TTC549 (cell line): ENCODE results near the gene CHAF1A.

Experiments
- FAIRE-seq: peaks from 2 replicates; lab custom pipeline; 2012; peaks lifted over from hg19 to GRCh38; lab: Jason Lieb, UNC

CHAF1A gene

GRCh38 chr19:4441994-4442818, 39.8 kb downstream of the CHAF1A start:
- FAIRE-seq: no peak

GRCh38 chr19:4442819-4443146, 40.3 kb downstream of the CHAF1A start:
- FAIRE-seq: no peak

DNA sequence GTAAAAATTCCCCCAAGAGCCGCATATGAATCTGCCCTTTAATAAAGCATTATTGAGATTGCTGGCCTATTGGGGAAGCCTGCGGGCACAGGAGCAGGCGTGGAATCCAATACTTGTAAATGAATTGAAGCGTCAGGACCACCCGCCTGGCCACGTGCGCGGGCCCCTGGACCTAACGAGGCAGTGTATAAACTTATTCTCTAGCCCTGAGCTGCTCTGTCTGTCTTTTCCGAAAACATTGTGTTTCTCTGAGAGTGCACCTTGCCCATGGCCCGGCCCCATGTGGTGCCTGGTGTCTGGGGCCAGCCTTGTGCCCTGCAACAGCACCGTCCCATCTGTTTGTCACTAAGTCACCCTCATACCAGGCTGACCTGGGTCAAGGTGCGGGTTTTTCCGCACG, 40.7 kb downstream of the CHAF1A start:
- FAIRE-seq: no peak

DNA sequence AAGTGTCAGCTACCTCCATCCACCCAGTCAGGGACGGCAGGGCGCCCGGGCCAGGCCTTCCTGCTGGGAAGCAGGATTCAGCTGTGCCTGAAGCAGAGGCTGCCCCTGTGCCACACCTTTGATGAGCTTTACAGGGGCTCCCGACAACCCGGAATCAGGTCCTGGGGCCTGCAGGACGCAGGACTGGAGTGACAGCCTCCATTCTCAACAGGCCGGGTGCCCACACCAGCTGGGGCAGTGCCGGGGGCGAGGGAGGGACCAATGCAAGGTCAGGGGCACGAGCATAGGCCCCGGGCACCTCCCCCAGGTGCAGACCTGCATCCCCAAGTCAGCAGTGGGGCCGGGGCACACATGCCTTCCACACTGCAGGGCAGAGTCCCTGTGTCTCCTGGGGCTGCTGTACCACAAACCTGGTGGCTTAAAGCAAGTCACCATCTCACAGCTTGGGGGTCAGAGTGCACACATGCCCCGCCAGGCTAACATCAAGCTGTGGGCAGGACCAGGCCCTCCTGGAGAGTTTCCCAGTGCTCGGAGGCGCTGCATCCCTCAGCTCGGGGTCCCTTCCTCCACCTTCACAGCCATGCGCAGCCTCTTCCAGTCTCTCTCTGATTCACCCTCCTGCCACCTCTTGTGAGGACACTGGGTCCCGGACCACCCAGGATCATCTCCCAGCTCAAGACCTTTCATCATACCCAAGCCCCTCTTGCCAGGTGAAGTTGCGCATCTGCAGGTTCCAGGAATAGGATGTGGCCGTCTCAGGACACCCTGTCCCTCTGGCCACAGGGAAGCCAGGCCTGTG, 41.7 kb downstream of the CHAF1A start:
- no peak for FAIRE-seq

DNA sequence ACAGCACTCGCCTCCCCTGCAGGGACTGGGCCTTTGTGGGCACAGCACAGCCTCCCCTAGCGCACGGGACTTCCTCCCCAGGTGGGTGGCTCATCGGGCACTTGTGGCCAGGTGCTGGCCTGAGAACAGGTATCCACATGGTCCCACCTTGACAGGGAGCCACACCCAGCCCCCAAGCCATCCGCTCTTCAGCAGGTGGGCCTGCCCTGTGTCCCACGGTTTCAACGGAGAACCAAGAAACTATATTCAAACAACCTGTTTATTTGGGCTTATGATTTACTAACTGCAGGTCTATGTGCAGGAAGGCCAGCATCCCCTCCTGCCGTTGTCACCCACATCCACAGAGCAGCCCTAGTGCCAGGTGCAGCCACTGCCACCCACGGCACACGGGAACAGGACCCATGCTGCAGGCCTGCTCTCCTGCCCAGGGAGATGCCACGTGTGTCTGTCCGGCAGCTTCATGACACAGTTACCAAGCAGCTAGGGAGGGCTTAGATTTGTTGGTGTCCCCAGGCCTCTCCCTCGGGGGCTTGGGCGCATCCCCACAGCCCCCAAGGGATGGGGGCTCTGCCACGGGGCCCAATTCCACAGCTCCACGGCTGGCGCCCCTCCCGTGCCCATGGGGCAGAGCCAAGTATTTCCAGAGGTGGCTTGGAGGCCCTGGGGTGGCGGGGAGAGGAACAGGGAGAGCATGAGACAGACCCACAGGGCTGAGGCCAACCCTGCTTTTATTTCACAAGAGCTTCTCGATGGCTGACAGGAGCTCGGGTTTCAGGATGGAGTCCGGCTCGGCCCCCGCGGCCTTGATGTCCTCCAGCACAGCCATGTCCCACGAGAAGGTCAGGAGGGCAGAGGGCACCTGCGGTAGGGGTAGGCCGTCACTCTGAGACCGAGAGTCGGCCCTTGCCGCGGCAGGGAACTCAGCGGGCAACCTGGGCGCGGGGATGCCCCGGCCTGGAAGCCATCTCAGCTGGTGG, 42.6 kb downstream of the CHAF1A start:
- no peak for FAIRE-seq

- no peak for FAIRE-seq
These were observed 43.7 kb downstream of the CHAF1A start for GRCh38 chr19:4445963-4446703.

GRCh38 chr19:4446704-4447200, 44.3 kb downstream of the CHAF1A start:
- no peak for FAIRE-seq

DNA sequence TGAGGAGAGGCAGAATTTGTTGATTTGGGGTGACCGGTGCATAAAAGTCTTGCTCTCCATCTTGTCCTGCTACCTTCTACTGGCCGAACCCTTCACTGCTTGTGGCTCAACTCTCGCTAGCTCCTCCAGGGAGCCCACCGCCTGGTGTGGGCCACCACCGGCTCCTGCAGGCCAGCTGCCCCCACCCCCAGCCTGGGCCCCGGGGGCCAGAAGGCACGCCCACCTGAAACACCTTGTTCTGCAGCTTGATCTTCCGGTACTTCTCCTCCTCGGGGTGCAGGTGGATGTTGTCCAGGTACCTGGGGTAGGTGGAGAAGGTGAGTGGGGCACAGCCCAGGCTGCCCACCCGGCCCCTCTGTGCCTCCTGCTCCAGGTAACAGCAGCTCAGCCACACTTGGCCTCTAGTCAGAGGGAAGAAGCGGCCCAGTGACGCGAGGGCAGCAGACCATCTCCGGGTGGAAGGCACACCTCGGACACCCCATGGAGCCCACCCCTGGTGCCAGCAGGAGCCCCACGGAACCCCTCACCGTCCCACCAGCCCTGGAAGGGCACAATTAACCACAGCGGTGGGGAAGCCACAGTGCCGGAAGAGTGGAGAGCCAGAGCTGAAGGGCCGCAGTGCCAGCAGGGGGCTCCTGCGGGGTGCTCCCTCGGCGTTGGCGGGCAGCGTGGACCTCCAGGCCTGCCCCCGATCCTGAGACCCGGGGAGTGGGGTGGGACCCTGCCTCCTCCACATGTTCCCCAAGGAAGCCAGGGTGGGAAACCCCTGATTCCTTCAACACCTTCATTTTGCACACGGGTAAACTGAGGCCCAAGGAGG, 45.1 kb downstream of the CHAF1A start:
- FAIRE-seq: no peak

GRCh38 chr19:4448147-4448985, 45.9 kb downstream of the CHAF1A start:
- FAIRE-seq: no peak

DNA sequence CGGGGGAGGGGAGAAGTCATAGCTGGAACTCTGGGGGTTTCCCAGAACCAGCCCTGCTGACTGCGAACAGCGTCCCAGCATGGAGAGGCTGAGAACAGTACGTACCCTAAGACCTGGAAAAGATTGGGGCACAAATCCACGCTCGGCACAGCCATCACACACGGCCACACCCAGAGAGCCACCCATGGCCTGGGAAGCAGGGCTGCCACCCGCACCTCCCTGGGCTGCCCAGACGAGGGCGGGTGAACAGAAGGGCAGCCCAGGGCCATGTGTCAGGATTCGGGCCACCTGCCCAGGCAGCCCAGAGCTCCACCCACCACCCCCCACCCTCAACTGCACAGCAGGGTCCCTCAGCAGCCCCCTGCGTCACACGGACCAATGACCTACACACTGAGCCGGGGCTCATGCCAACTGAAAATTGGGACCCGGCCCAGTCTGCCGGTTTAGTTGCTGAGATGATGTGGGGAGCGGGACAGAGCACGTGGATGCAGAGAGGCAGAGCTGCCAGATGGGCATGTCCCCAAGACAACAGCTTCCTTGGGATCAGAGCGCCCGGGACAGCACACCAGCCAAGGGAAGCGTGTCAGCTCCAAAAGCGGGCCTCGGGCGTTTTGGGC, 46.7 kb downstream of the CHAF1A start:
- no peak for FAIRE-seq

GRCh38 chr19:4449639-4450028, 47.2 kb downstream of the CHAF1A start:
- no peak for FAIRE-seq

DNA sequence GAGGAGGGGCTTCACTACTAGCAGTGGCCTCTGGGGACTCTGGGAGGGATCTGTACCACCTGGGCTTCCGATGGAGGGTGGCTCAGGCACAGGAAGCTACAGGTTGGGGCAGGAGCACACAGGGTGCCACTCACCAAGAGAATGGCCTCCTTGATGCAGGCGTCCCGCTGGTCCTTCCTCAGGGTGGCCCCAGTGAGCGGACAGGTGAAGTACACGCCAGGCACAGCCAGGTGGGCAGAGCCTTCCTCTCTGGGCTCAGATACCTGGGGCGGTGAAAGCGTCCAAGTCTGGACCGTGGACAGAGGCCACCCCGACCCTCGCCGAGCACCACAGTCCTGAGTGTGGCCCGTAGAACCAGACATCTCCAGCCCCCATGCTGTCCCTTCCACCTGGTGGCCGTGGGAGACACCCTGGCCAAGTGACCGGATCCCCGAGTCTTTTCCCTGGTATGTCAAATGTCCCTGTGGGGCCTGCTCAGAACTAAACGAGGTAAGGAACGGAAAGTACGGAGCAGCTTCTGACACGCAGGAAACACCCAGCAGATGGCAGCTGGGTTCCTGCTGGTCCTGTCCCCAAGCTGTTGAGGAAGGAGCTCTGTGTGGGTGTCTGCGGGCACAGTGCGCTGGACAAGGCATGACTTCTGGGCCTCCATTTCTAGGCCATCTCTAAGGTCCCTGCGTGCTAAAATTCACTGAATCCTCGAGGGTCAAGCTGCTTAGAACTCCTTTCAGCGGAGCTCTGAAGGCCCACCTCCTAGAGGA, 50.0 kb downstream of the CHAF1A start:
- FAIRE-seq: no peak

DNA sequence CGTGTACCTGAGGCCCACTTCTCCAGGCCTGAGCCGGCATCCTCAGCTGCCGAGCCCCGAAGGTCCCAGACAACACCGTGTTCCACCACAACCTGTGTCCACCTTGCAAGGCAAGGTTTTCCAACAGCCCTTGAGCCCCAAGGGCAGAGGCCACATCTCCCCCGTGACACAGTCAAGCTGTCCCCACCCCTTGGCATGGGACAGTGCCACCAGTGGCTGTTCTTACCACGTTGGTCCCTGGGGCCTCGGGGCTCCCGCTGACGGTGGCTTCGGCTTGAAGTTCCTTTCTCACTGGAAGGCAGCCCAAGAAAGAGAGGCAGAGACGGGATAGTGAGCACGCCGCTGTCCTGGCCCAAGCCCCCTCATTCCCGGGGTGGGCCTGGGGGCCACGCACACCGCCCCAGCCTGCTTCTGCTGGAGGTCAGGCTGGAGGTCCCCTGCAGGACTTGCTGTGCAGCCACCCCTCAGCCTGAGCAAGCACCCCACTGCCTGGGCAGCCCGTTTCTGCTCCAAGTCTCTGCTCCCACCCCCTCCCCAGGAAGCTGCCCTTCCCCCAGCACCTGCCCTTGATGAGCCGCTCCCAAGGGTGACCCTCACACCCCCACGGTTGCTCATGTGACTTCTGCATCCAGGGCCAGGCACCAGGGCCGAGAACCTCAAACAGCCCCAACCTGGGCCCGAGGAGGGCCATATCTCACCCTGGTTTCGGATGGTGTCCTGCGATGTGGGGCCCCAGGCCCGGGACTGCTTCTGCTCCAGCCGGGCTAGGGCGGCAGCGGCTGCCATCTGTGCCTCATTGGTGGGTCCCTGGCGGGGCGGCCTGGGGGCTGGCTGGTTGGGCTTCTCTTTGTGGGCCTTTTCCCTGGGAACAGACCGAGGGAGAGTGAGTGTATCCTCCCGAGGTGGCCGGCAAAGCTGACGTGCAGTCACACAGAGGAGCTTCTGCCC, 51.1 kb downstream of the CHAF1A start:
- FAIRE-seq: no peak

DNA sequence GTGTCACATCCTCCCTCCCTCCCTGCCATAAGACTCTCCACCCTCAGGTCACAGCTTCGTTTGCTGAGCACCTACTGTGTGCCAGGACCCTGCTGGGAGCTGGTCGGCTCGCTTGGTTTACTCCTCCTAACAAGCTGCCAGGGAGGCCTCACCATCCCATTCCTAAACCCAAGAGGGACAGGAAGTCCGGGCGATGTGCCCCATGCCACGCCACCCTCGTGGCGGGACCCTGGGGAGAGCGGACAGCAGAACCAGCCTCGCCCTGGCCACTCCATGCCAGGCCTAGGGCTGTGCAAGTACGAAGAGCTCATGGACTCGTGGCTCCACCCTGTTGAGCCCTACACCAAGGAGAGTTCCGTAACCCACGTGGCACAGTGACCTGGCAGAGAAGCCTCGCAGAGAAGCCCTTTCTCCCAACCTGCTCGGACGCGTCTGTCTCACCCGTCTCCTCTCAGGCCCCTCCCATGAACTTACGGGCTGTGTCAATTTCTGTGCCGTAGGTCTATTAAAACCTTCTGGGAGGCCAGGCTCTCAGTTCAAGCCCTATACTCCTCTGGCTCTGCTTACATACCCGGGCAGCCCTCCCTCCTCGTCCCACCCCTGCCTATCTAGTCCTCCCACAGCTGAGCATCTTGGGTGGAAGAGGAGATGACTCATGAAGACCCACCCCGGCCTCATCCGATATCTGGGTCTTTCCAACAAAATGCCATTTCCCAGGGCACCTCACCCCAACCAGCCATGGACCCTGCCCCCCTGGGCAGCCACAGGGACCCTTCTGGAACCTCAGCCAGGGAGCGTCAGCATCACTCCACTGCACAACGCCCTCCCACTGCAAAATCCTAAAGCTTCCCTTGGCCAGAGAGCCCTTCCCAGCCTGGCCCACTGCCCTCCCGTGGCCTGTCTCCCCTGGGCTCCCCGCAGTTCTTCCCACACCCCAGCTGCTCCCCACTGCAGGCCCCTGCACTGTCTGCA, 52.6 kb downstream of the CHAF1A start:
- FAIRE-seq: no peak

DNA sequence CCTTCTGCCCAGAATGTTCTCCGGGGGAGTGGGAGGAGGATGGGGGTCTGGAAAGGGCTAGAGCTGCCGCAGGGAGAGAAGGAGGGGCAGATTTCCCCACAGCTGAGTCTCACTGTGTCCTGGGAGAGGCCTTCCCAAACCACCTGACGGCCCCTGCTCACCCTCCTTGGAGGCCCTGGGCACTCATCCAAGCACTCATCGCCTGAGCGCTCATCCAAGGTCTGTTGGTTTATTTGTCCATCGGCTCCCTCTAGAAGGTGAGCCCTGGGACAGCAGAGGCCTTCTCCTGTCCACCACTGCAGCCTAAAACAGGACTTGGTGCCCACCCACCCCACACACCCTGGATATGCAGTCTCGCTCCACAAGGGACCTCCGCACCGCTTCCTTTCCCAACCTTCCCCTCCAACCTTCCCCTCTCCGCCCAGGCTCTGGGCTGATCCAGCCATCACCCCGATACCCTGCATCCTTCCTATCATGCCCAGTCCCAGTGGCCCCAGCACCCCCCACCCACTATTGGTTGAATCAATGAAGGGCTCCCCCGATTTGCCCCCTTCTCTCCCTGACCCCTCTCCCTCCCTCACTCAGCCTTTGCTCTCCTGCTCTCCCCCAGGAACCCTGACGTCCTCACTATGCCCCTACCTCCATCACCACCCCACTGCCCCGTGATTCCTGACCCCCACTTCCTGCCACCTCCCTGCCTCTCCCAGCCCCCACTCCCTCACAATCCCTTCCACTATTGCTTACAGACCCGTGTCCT, 53.5 kb downstream of the CHAF1A start:
- no peak for FAIRE-seq

- no peak for FAIRE-seq
These were observed 54.0 kb downstream of the CHAF1A start for GRCh38 chr19:4456476-4456842.
